GM13976 (cell line): ENCODE measurements around the gene ASCC1.

Experiments used
- DNase-seq: peaks from one replicate; pipeline ENCODE4 v3.0.0; 2012; ENCODE audit warnings: low spot score
- CTCF ChIP-seq: IDR thresholded peaks from 2 replicates; pipeline ENCODE4 v1.5.1; 2012; ENCODE audit warnings: borderline replicate concordance, mild to moderate bottlenecking; ENCODE audit not compliant: insufficient read depth; ENCODE audit errors: extremely low read depth, missing control alignments, control extremely low read depth
- in situ Hi-C: fragments of 300-500 bp; cut with MboI; formaldehyde crosslinking; loops from one replicate; pipeline ENCODE4 v1.12.0; 2022; ENCODE audit warnings: low sequenced_read_pairs, mixed read lengths, inconsistent platforms; ENCODE audit not compliant: unreplicated experiment

The ASCC1 gene

GRCh38 chr10:72184156-72184555, 31.9 kb downstream of the ASCC1 start:
- TF ChIP-seq CTCF = no peak
- DNase-seq = no peak

GRCh38 chr10:72177454-72177853, 38.6 kb downstream of the ASCC1 start:
- in situ Hi-C loops = no loop called here
- DNase-seq = no peak
- no peak for TF ChIP-seq CTCF

More at GRCh38 chr10:72184156-72184555, 31.9 kb downstream of the ASCC1 start:
- in situ Hi-C loops = no loop called here

- in situ Hi-C loops = no loop called here
- TF ChIP-seq CTCF = no peak
- DNase-seq = no peak
Observed at GRCh38 chr10:72176701-72177100, 39.4 kb downstream of the ASCC1 start.

GRCh38 chr10:72175149-72175548, 40.9 kb downstream of the ASCC1 start:
- no peak for DNase-seq
- no peak for TF ChIP-seq CTCF
- in situ Hi-C loops = no loop called here

GRCh38 chr10:72174297-72174662, 41.8 kb downstream of the ASCC1 start:
- TF ChIP-seq CTCF = no peak
- in situ Hi-C loops = no loop called here
- no peak for DNase-seq

- in situ Hi-C loops = no loop called here
- no peak for DNase-seq
- TF ChIP-seq CTCF = no peak
Observed at GRCh38 chr10:72173619-72174296, 42.3 kb downstream of the ASCC1 start.
